HG03469 (cell line): Measurements from ENCODE around the gene PBX4.

ENCODE experiments used
- ATAC-seq: cut with Tn5 transposase; IDR thresholded peaks from one replicate; pipeline ENCODE4 v1.9.1; 2021; ENCODE audit warnings: mild to moderate bottlenecking, moderate library complexity, moderate number of reproducible peaks; ENCODE audit not compliant: unreplicated experiment

PBX4 gene

GRCh38 chr19:19527674-19528625 is 90.5 kb downstream of the PBX4 start:
- no peak for ATAC-seq

GRCh38 chr19:19527371-19527656 is 91.2 kb downstream of the PBX4 start:
- ATAC-seq, result no peak

GRCh38 chr19:19526581-19527370 is 91.7 kb downstream of the PBX4 start:
- no peak for ATAC-seq

DNA sequence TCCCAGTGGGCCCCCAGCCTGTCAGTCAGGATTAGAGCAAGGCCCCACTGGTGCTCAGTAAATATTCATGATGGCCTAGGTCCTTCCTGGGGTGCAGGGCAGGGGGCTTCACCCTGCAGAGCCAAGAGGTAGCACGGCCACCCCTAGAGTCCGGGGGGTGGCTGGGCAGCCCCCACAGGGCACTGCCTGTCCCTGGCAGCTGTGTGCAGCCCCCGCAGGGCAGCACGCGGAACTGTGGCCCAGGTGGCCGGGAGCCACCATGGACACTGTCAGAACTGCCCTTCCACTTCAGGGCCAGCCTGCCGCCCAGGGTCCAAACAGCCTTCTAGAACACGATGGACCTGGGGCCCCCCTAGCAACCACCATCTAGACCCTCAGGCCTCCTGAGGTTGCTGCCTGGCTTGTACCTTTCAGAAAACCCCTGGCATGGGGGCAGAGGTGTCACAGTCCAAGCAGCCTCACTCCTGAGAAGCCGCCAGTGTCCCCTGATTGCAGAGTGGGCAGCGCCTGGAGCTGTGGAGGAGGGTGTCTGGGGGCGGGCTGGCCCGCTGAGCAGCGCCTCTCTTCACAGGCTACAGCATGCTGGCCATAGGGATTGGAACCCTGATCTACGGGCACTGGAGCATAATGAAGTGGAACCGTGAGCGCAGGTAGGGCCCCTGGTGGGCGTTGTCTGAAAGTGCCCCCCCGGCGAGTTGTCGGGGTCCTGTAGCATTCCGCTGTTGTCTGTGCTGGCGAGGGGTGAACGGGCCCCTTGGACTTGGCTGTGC is 92.7 kb downstream of the PBX4 start:
- no peak for ATAC-seq

GRCh38 chr19:19524053-19524452 is 94.4 kb downstream of the PBX4 start:
- ATAC-seq, result no peak

- no peak for ATAC-seq
Observed at GRCh38 chr19:19523177-19523576, 95.3 kb downstream of the PBX4 start.

DNA sequence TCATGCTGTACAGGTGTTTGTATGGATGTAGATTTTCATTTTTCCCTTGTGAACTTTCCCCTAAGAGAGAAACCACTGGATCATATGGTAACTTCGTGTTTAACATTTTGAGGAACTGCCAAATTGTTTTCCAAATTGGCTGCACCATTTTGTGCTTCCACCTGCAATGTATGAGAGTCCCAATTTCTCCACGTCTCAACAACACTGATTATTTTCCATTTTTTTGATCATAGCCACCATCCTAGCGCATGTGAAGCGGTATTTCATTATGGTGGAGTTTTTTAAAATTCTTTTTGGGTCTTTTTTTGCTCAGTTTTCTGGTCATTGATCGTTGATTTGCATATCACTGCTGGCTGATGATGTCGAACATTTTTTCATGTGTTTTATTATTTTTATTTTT is 97.5 kb downstream of the PBX4 start:
- ATAC-seq, result no peak

DNA sequence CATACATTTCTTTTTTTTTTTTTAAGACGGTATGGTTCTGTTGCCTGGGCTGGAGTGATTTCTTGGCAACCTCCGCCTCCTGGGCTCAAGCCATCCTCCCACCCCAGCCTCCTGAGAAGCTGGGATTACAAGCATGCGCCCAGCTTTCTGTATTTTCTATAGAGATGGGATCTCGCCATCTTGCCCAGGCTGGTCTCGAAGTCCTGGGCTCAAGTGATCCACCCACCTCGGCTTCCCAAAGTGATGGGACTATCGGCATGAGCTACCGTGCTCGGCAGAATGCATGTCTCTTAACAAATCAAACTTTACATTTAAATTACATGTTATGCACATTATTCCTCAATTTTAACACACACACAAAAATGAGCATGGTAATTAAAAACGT is 101.3 kb downstream of the PBX4 start:
- no peak for ATAC-seq

DNA sequence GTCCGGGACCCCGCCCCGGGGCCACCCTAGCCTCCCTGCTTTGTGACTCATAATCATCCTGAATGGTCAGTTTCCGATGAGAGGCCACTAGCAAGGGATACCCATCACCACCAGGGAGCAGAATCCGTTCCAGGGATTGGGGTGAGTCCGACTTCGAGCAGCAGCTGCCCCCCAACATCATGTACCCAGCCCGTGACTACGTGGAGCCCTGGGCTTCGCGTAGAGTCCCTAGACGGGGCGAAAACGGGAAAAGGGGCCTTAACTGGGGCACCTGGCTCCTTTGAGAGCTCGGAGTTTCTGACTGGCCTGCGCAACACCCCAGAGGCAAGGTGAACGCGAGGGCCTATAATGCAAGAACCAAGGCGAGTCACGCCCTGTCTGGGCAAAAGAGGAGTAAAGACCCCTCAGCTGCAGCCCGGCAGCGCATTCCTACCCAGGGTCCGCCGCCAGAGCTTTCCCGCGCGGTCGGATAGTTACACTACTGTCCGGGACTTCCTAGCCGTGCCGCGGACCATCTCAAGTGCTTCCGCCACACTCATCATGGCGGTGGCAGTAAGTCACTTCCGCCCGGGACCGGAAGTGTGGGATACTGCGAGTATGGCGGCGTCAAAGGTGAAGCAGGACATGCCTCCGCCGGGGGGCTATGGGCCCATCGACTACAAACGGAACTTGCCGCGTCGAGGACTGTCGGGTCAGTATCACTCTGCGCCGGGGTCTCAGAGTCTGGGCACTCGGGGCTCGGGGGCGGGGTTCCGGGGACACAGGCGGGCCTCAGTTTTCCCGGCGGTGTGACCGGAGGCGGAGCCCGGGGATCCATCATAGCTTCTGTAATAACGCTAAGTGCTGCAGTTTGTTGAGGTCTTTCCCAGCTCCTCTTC is 102.6 kb downstream of the PBX4 start, which contains the start of gene NDUFA13:
NDUFA13 (plus strand) TSS at position 584 of the 878 bp plus-strand sequence; CDS start at position 598, 14 bp downstream.
- ATAC-seq, result peak; percentile 79

DNA sequence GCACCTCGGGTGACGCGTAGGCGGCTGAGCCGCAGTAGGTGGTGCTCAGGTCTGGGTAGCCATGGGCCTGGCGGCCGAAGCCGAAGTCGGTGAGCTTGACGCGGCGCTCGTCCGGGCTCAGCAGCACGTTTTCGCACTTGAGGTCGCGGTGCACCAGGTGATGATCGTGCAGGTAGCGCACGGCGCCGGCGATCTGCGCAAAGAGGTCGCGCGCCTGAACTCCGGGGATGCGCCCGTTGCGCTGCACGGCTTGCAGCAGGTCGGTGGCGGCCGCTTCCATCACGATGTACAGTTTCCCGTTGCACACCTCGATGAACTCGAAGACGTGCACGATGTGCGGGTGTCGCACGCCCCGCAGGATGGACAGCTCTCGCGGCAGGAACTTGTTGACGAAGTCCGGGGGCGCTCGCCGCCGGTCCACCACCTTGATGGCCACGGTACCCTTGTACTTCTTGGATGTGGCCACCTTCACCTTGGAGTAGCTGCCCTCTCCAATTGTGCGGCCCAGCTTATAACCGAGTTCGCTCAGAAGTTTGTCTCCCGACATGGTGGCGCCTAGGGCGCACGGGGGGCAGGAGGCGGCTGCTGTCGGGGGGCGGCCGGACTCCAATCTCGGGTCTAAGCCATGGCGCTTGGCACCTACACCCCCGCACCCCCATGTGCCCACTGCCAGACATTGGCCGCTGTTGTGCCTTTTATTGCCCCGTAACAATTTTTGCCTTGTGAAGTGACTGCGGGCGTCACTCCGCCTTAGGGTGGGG is 103.4 kb downstream of the PBX4 start, which contains the start of gene TSSK6:
TSSK6 (minus strand) TSS at position 668 of the 761 bp plus-strand sequence; CDS start at position 547, 121 bp downstream.
- no peak for ATAC-seq

- ATAC-seq, result no peak
Observed at GRCh38 chr19:19514215-19514657, 104.3 kb downstream of the PBX4 start.

DNA sequence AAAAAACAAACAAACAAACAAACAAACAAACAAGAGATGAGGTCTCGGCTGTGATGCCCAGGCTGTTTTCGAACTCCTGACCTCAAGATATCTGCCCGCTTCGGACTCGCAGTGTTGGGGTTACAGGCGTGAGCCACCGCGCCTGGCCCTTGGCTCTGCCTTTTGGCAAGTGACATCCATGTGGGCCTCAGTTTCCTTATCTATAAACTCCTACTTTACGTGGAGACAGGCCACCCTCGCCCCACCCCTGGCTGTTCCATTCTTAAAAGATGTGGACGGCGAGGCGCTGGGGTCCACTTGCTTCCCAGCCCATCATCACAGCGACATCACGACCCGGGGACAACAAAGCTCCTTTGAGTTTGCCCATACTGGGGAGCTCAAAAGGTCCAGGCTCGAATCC is 104.8 kb downstream of the PBX4 start:
- ATAC-seq, result no peak
